HL-60 (cell line): ENCODE measurements around the gene LYVE1.

Experiments used
- CTCF ChIP-seq: IDR thresholded peaks from one replicate; pipeline ENCODE4 v1.5.1; 2011; ENCODE audit warnings: low read length, control low read depth, inconsistent platforms; ENCODE audit not compliant: insufficient read depth
- GABPA ChIP-seq: IDR thresholded peaks from 2 replicates; pipeline ENCODE4 v1.6.1; 2012; ENCODE audit warnings: low read depth
- POLR2AphosphoS5 ChIP-seq: IDR thresholded peaks from 2 replicates; pipeline ENCODE4 v1.6.1; 2012; ENCODE audit warnings: low read depth
- REST ChIP-seq: IDR thresholded peaks from 2 replicates; pipeline ENCODE4 v1.6.1; 2012; ENCODE audit warnings: low read depth; ENCODE audit not compliant: insufficient replicate concordance
- SPI1 ChIP-seq: IDR thresholded peaks from 2 replicates; pipeline ENCODE4 v1.6.1; 2012; ENCODE audit warnings: low read depth, mild to moderate bottlenecking, borderline replicate concordance

GRCh38 chr11:10529279-10529678 is 39.2 kb downstream of the LYVE1 start:
- no peak for TF ChIP-seq POLR2AphosphoS5
- no peak for TF ChIP-seq CTCF
- TF ChIP-seq SPI1 = no peak
- no peak for TF ChIP-seq REST
- no peak for TF ChIP-seq GABPA
